ENCODE data around the gene TEX2.

DNA sequence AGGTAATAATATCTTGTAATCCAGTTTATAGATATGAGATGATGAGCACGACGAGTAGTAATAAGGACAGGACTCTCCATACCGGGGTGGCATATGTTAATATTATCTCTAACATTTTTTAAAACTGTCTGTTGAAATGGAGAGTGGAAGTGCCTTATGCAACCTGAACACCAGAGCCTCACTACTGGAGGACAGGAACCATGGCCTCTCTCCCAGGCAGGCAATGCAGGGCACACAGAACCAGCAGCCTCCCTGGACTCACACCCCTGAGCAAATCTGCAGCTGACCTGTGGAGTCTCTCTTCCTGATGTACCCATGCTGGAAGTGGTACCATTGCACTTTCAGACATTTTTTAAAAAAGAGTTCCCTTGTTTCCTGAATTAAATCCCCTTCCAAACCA lies 78.0 kb downstream of the TEX2 start:
- TF ChIP-seq, protein P1, sequence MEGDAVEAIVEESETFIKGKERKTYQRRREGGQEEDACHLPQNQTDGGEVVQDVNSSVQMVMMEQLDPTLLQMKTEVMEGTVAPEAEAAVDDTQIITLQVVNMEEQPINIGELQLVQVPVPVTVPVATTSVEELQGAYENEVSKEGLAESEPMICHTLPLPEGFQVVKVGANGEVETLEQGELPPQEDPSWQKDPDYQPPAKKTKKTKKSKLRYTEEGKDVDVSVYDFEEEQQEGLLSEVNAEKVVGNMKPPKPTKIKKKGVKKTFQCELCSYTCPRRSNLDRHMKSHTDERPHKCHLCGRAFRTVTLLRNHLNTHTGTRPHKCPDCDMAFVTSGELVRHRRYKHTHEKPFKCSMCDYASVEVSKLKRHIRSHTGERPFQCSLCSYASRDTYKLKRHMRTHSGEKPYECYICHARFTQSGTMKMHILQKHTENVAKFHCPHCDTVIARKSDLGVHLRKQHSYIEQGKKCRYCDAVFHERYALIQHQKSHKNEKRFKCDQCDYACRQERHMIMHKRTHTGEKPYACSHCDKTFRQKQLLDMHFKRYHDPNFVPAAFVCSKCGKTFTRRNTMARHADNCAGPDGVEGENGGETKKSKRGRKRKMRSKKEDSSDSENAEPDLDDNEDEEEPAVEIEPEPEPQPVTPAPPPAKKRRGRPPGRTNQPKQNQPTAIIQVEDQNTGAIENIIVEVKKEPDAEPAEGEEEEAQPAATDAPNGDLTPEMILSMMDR (IDR thresholded peaks at IDR 0.05; ENCODE audit: poor library complexity): no peak
- no peak for TF ChIP-seq EZH2 (IDR thresholded peaks at IDR 0.05; ENCODE audit: borderline replicate concordance)
